SH-SY5Y (cell line): ENCODE results near the gene KIF21A.

Source experiments
- GATA2 ChIP-seq: IDR thresholded peaks from 2 replicates; pipeline ENCODE4 v1.6.1; 2011; ENCODE audit warnings: mild to moderate bottlenecking, low read depth, low read length
- GATA3 ChIP-seq: IDR thresholded peaks from 2 replicates; pipeline ENCODE4 v1.6.1; 2011; ENCODE audit warnings: low read depth, mild to moderate bottlenecking, low read length, moderate library complexity

The KIF21A gene

GRCh38 chr12:39269492-39269891 is 173.4 kb downstream of the KIF21A start:
- no peak for TF ChIP-seq GATA2
- no peak for TF ChIP-seq GATA3

GRCh38 chr12:39267886-39268285 is 175.0 kb downstream of the KIF21A start:
- TF ChIP-seq GATA2, result no peak
- TF ChIP-seq GATA3, result no peak

GRCh38 chr12:39252628-39253027 is 190.3 kb downstream of the KIF21A start:
- no peak for TF ChIP-seq GATA3
- no peak for TF ChIP-seq GATA2
